A673 (cell line): Measurements from ENCODE around the gene RPAP3. TPM values are rescaled to one million over a fixed set of nuclear protein-coding genes. Genes with fewer than 3 reads are reported as not detected.

ENCODE experiments used
- BruUV-seq: library from RNA; stranded (reverse); fragments of 400-500 nt; replicated peaks from 2 replicates; lab custom pipeline; 2021; lab: Mats Ljungman, UMichigan
- CTCF ChIA-PET: fragments of 300-600 bp; sonication (Branson Sonifier 250); formaldehyde crosslinking; loops from one replicate; lab custom pipeline; 2022; ENCODE audit warnings: antibody characterized with exemption; lab: Charles Lee
- POLR2A ChIA-PET: fragments of 300-600 bp; sonication (Branson Sonifier 250); formaldehyde crosslinking; loops from one replicate; lab custom pipeline; 2022; ENCODE audit warnings: antibody characterized with exemption; ENCODE audit not compliant: low non-redundant PET; lab: Charles Lee
- DNase-seq: peaks from one replicate; pipeline ENCODE4 v3.0.0-alpha.2; 2015; ENCODE audit warnings: low spot score
- H3K27ac ChIP-seq: fragments of 200-600 bp; sonication (generic); 2 replicates; pipeline ENCODE4 v1.5.1; 2016; ENCODE audit warnings: mixed run types, low read depth, mild to moderate bottlenecking, mixed read lengths, antibody characterized with exemption, low read length; ENCODE audit not compliant: poor library complexity, severe bottlenecking
- H3K27me3 ChIP-seq: fragments of 200-600 bp; sonication (generic); replicated peaks from 2 replicates; pipeline ENCODE4 v1.6.1; 2017; ENCODE audit warnings: mixed run types, low read depth, mild to moderate bottlenecking, mixed read lengths, antibody characterized with exemption, low read length; ENCODE audit not compliant: insufficient read depth, poor library complexity
- H3K36me3 ChIP-seq: fragments of 200-600 bp; sonication (generic); 2 replicates; pipeline ENCODE4 v1.6.1; 2016; ENCODE audit warnings: mixed run types, mild to moderate bottlenecking, mixed read lengths, antibody characterized with exemption, low read length; ENCODE audit not compliant: insufficient read depth, poor library complexity, severe bottlenecking
- H3K4me1 ChIP-seq: fragments of 200-600 bp; sonication (generic); 2 replicates; pipeline ENCODE4 v1.6.1; 2017; ENCODE audit warnings: mixed run types, mild to moderate bottlenecking, mixed read lengths, antibody characterized with exemption, low read length; ENCODE audit not compliant: insufficient read depth, poor library complexity, severe bottlenecking
- H3K4me3 ChIP-seq: fragments of 200-600 bp; sonication (generic); 2 replicates; pipeline ENCODE4 v1.5.1; 2016; ENCODE audit warnings: low read depth, mixed run types, mild to moderate bottlenecking, mixed read lengths, low read length; ENCODE audit not compliant: poor library complexity, severe bottlenecking
- H3K9me3 ChIP-seq: fragments of 200-600 bp; sonication (generic); 2 replicates; pipeline ENCODE4 v1.6.1; 2016; ENCODE audit warnings: mixed run types, low read depth, mild to moderate bottlenecking, mixed read lengths, antibody characterized with exemption, low read length; ENCODE audit not compliant: poor library complexity, severe bottlenecking
- CTCF ChIP-seq: fragments of 300-800, 200-600 bp; sonication (generic); conservative IDR thresholded peaks from 2 replicates; pipeline ENCODE4 v1.5.1; 2017; ENCODE audit warnings: low read depth, mild to moderate bottlenecking, antibody characterized with exemption, low read length, moderate library complexity, mixed read lengths
- EZH2 ChIP-seq: fragments of 200-600 bp; sonication (generic); IDR thresholded peaks from 2 replicates; pipeline ENCODE4 v1.6.1; 2017; ENCODE audit warnings: borderline replicate concordance, low read depth, mild to moderate bottlenecking, mixed read lengths, antibody characterized with exemption, low read length; ENCODE audit not compliant: poor library complexity, severe bottlenecking
- intact Hi-C: fragments of 100-400 bp; cut with micrococcal nuclease; formaldehyde crosslinking; loops from one replicate; pipeline ENCODE4 v1.10.0; 2022; ENCODE audit not compliant: unreplicated experiment
- total RNA-seq: library from RNA; stranded (reverse); gene quantifications from 2 replicates; pipeline ENCODE4 v1.2.3, GENCODE V29; 2021

The RPAP3 gene
- total RNA-seq, 1 experiment from 2014 or later, result 81.1 TPM

- DNase-seq, result no peak
- POLR2A ChIA-PET, result no interaction called here
- H3K4me3 ChIP-seq, result no peak overlapping the region
These were observed 40.2 kb upstream of the RPAP3 start for GRCh38 chr12:47746073-47746472.

GRCh38 chr12:47745485-47746041 is 39.7 kb upstream of the RPAP3 start:
- H3K27me3 ChIP-seq, result no peaks in the 10 kb centered on the region
- no peak for DNase-seq
- H3K27ac ChIP-seq, result no peak overlapping the region
- peaks cover 24% of the 10 kb centered on the region for H3K4me1 ChIP-seq
- no TSS peak for BruUV-seq
- no peak for TF ChIP-seq CTCF
- no peak for TF ChIP-seq EZH2
- intact Hi-C loops, result no loop called here
- H3K36me3 ChIP-seq, result no peaks in the 10 kb centered on the region
- POLR2A ChIA-PET, result no interaction called here
- no peaks in the 10 kb centered on the region for H3K9me3 ChIP-seq
- CTCF ChIA-PET, result no interaction called here
- H3K4me3 ChIP-seq, result no peak overlapping the region

More at GRCh38 chr12:47746073-47746472, 40.2 kb upstream of the RPAP3 start:
- peaks cover 19% of the 10 kb centered on the region for H3K4me1 ChIP-seq
- TF ChIP-seq CTCF, result no peak
- TF ChIP-seq EZH2, result no peak
- CTCF ChIA-PET, result no interaction called here
- intact Hi-C loops, result no loop called here
- no peaks in the 10 kb centered on the region for H3K27me3 ChIP-seq
- no TSS peak for BruUV-seq
- no peaks in the 10 kb centered on the region for H3K36me3 ChIP-seq
- no peaks in the 10 kb centered on the region for H3K9me3 ChIP-seq
- H3K27ac ChIP-seq, result no peak overlapping the region

GRCh38 chr12:47744778-47745436 is 39.1 kb upstream of the RPAP3 start:
- Histone ChIP-seq H3K27ac (no peak overlapping the region), H3K4me1 (peaks cover 30% of the 10 kb centered on the region), H3K4me3 (no peak overlapping the region), H3K27me3 (no peaks in the 10 kb centered on the region), H3K9me3 (no peaks in the 10 kb centered on the region), H3K36me3 (no peaks in the 10 kb centered on the region)
- POLR2A ChIA-PET, result no interaction called here
- no peak for DNase-seq
- intact Hi-C loops, result loop anchor here (5.0 kb wide), 1 partner anchor 32 kb away; no protein-coding TSS in a partner anchor
- CTCF ChIA-PET, result interaction anchor here (1.1 kb wide), 1 partner anchor 22 kb away, joined by 3 read pairs; no protein-coding TSS in a partner anchor
- TF ChIP-seq EZH2 (no peak), CTCF (no peak)
- BruUV-seq, result no TSS peak
